GM19372 (cell line): ENCODE results near the gene RYR3.

Experiments used
- ATAC-seq: cut with Tn5 transposase; IDR thresholded peaks from one replicate; pipeline ENCODE4 v1.9.1; 2021; ENCODE audit warnings: mild to moderate bottlenecking, low read depth, moderate library complexity; ENCODE audit not compliant: unreplicated experiment

RYR3 gene

DNA sequence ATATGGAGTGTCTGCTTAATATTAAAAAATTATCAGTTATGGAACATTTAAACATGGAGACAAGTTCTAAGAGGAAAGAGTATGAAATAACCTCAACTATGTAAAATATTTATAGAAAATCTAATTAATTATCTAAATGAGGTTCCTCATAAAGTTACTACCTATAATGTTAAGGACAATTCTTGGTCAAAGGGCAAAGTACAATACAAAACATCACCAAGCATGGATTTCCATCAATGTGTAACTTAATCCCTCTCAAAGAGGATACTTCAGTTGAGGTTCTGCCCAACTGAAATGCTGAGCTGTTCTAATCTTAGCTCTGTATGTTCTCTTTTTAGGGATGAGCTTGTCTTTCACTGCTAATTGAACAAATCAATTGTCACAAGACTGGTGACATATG lies 601.6 kb downstream of the RYR3 start:
- no peak for ATAC-seq

DNA sequence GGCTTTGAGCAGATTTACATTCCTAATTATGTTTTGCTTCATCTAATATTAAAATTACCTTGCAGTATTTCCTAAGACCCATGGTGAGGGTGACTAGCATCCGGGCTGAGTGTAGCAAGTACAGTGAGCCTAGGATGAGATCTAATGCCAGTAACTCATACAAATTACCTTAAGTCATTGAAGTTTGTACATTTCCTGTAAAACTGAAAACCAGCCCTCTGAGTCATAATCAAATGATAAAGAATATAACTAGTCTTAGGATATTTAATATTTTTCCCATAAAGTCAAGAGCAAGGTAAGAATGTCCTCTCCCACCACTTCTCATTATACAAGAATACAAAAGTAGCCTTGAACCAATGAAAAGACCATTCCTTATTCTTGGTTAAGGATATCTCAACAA lies 602.7 kb downstream of the RYR3 start:
- no peak for ATAC-seq
